ENCODE data around the gene PTCD1.
"Not testable (repeated sequence)": the region's sequence is repeated elsewhere in the genome, so short reads cannot be mapped to it uniquely, and the experiment has no call there.

The PTCD1 gene

GRCh38 chr7:99385564-99385963, 53.0 kb downstream of the PTCD1 start:
- no peak for DNase-seq

GRCh38 chr7:99384523-99384922, 54.1 kb downstream of the PTCD1 start:
- DNase-seq, result no peak

- no peak for DNase-seq
Observed at GRCh38 chr7:99383791-99384370, 54.7 kb downstream of the PTCD1 start.

- no peak for DNase-seq
Observed at GRCh38 chr7:99383203-99383602, 55.4 kb downstream of the PTCD1 start.

- DNase-seq, result no peak
Observed at GRCh38 chr7:99381664-99382075, 56.9 kb downstream of the PTCD1 start.

- DNase-seq, result peak; percentile 77 to 94
Observed at GRCh38 chr7:99380823-99381663, 57.6 kb downstream of the PTCD1 start.

- peak in 1 of 2 experiments; percentile 22 for DNase-seq
Observed at GRCh38 chr7:99380032-99380822, 58.4 kb downstream of the PTCD1 start.

- DNase-seq, result not testable (repeated sequence)
Observed at GRCh38 chr7:99379693-99380031, 58.9 kb downstream of the PTCD1 start.

GRCh38 chr7:99379043-99379577, 59.5 kb downstream of the PTCD1 start:
- peak in 1 of 2 experiments; percentile 54 for DNase-seq

GRCh38 chr7:99375070-99375807, 63.4 kb downstream of the PTCD1 start:
- DNase-seq, result peak; percentile 42 to 62

GRCh38 chr7:99374111-99375064, 64.2 kb downstream of the PTCD1 start, which contains the start of gene ARPC1B:
Gene ARPC1B (plus strand): TSS chr7:99374730. CDS start chr7:99385715, 10,985 bp downstream.
- peak; percentile 85 to 89 for DNase-seq

- DNase-seq, result no peak
Observed at GRCh38 chr7:99373091-99374066, 65.2 kb downstream of the PTCD1 start.

GRCh38 chr7:99372275-99373090, 66.1 kb downstream of the PTCD1 start:
- DNase-seq, result no peak

- DNase-seq, result no peak
Observed at GRCh38 chr7:99371376-99371920, 67.2 kb downstream of the PTCD1 start.

- DNase-seq, result no peak
Observed at GRCh38 chr7:99369767-99370391, 68.7 kb downstream of the PTCD1 start.

- DNase-seq, result no peak
Observed at GRCh38 chr7:99368750-99369389, 69.7 kb downstream of the PTCD1 start.

Measured in stimulated activated CD4-positive, alpha-beta T cell treated with anti-CD3 and anti-CD28 coated beads, Interleukin-4, amount 100 ng/mL, for 4 hours (primary cell).